HepG2 (cell line): Measurements from ENCODE around the gene CLPSL2. TPM values are rescaled to one million over a fixed set of nuclear protein-coding genes. Genes with fewer than 3 reads are reported as not detected.

ENCODE experiments used
- GABPB1 ChIP-seq: IDR thresholded peaks from 2 replicates; pipeline ENCODE4 v1.6.1; 2016; ENCODE audit warnings: mild to moderate bottlenecking, missing genetic modification reagents, moderate library complexity, missing compliant biosample characterization
- HNRNPLL ChIP-seq: fragments of 200-400 bp; formaldehyde crosslinking; IDR thresholded peaks from 2 replicates; pipeline ENCODE4 v1.6.1; 2017; ENCODE audit warnings: mild to moderate bottlenecking, low read depth, low read length; ENCODE audit not compliant: poor library complexity, severe bottlenecking
- MYC ChIP-seq: sonication (generic); formaldehyde crosslinking; IDR thresholded peaks from 2 replicates; pipeline ENCODE4 v1.9.0; 2021; ENCODE audit warnings: missing genetic modification reagents, borderline replicate concordance
- NKX3-1 ChIP-seq: sonication (generic); formaldehyde crosslinking; IDR thresholded peaks from 2 replicates; pipeline ENCODE4 v1.5.0; 2020; ENCODE audit warnings: missing genetic modification reagents
- PCBP2 ChIP-seq: fragments of 200-400 bp; formaldehyde crosslinking; optimal IDR thresholded peaks from 2 replicates; pipeline ENCODE3; 2018; ENCODE audit warnings: low read length, low read depth; ENCODE audit not compliant: poor library complexity, severe bottlenecking
- PITX1 ChIP-seq: sonication (generic); formaldehyde crosslinking; IDR thresholded peaks from 2 replicates; pipeline ENCODE4 v1.5.1; 2020; ENCODE audit warnings: mild to moderate bottlenecking, missing genetic modification reagents
- SALL1 ChIP-seq: sonication (generic); formaldehyde crosslinking; IDR thresholded peaks from 2 replicates; pipeline ENCODE4 v1.8.0; 2022; ENCODE audit warnings: mild to moderate bottlenecking, missing genetic modification reagents
- TEF ChIP-seq: sonication (generic); formaldehyde crosslinking; IDR thresholded peaks from 2 replicates; pipeline ENCODE4 v1.5.0; 2020; ENCODE audit warnings: missing genetic modification reagents
- TFDP1 ChIP-seq: IDR thresholded peaks from 2 replicates; pipeline ENCODE4 v1.6.1; 2016; ENCODE audit warnings: missing compliant biosample characterization, missing genetic modification reagents, borderline replicate concordance
- ZFP90 ChIP-seq: sonication (generic); formaldehyde crosslinking; IDR thresholded peaks from 2 replicates; pipeline ENCODE4 v1.8.0; 2022; ENCODE audit warnings: missing genetic modification reagents, mild to moderate bottlenecking, inconsistent platforms, borderline replicate concordance
- ZFX ChIP-seq: sonication (generic); formaldehyde crosslinking; IDR thresholded peaks from 2 replicates; pipeline ENCODE4 v1.4.0; 2020; ENCODE audit warnings: mild to moderate bottlenecking, low read depth, missing genetic modification reagents, moderate library complexity
- ZNF230 ChIP-seq: sonication (generic); formaldehyde crosslinking; IDR thresholded peaks from 2 replicates; pipeline ENCODE4 v1.4.0; 2020; ENCODE audit warnings: mild to moderate bottlenecking, missing genetic modification reagents
- ZNF350 ChIP-seq: sonication (generic); formaldehyde crosslinking; IDR thresholded peaks from 2 replicates; pipeline ENCODE4 v1.4.0; 2020; ENCODE audit warnings: mild to moderate bottlenecking, low read depth, missing genetic modification reagents, borderline replicate concordance
- ZNF446 ChIP-seq: sonication (generic); formaldehyde crosslinking; IDR thresholded peaks from 2 replicates; pipeline ENCODE4 v1.5.0; 2020; ENCODE audit warnings: mild to moderate bottlenecking, missing genetic modification reagents
- ZNF451 ChIP-seq: sonication (generic); formaldehyde crosslinking; IDR thresholded peaks from 2 replicates; pipeline ENCODE4 v1.5.0; 2020; ENCODE audit warnings: mild to moderate bottlenecking, missing genetic modification reagents
- ZNF574 ChIP-seq: sonication (generic); formaldehyde crosslinking; IDR thresholded peaks from 2 replicates; pipeline ENCODE4 v1.4.0; 2020; ENCODE audit warnings: missing genetic modification reagents
- ZNF616 ChIP-seq: sonication (generic); formaldehyde crosslinking; IDR thresholded peaks from 2 replicates; pipeline ENCODE4 v1.5.0; 2020; ENCODE audit warnings: low read depth, mild to moderate bottlenecking, missing genetic modification reagents
- ZNF710 ChIP-seq: sonication (generic); formaldehyde crosslinking; IDR thresholded peaks from 2 replicates; pipeline ENCODE4 v1.5.0; 2020; ENCODE audit warnings: mild to moderate bottlenecking, missing genetic modification reagents, borderline replicate concordance
- ZNF891 ChIP-seq: sonication (generic); formaldehyde crosslinking; IDR thresholded peaks from 2 replicates; pipeline ENCODE4 v1.5.0; 2020; ENCODE audit warnings: mild to moderate bottlenecking, missing genetic modification reagents
- polyA plus RNA-seq, 8 experiments: library from polyadenylated mRNA; depleted of rRNA in 3 of 8; stranded (reverse) in 7 of 8; unstranded in 1 of 8; fragments of >200 nt; fragmentation: Illumina TruSeq in 4 of 8; extraction: Trizol in 4 of 8; gene quantifications; 2 replicates each; pipeline versions ENCODE4 v1.2.1 to v1.2.3, GENCODE V29; 2011 to 2016; ENCODE audit warnings: low read depth in 4 of 8, missing spikeins in 1 of 8, mixed read lengths in 1 of 8; ENCODE audit not compliant: insufficient read depth in 1 of 8
- total RNA-seq, 5 experiments: library from RNA; depleted of rRNA; stranded (reverse); fragments of >200 nt; fragmentation: Illumina TruSeq; extraction: Trizol; gene quantifications; 2 replicates each; pipeline ENCODE4 v1.2.3, GENCODE V29; 2016; ENCODE audit warnings: low read depth in 1 of 5

CLPSL2 gene
- total and polyA plus RNA-seq, 2 of the 13 experiments (the other 11 are each of a cell fraction or from before 2014, with no cell fraction given) = not detected

GRCh38 chr6:35728683-35729678 lies 47.4 kb upstream of the CLPSL2 start (continued):
- TF ChIP-seq ZNF350 = no peak
- TF ChIP-seq TEF (CRISPR knock-in tag) = no peak
- TF ChIP-seq ZFP90 = 0 out of 2 replicates have a peak, but pooled peaks have one; percentile 33
- no peak for TF ChIP-seq MYC (CRISPR knock-in tag)
- no peak for TF ChIP-seq PITX1 (CRISPR knock-in tag)
- TF ChIP-seq ZNF451 (CRISPR knock-in tag) = no peak
- peak; percentile 39; the same call in 1 of the 2 replicates for TF ChIP-seq ZNF574 (CRISPR knock-in tag)
- TF ChIP-seq SALL1 = 0 out of 2 replicates have a peak, but pooled peaks have one; percentile 32
- peak; percentile 73 for TF ChIP-seq ZFX (CRISPR knock-in tag)
- TF ChIP-seq ZNF891 (CRISPR knock-in tag) = 0 out of 2 replicates have a peak, but pooled peaks have one; percentile 84
- no peak; the same call in 1 of the 2 replicates for TF ChIP-seq TFDP1 (CRISPR knock-in tag)
- TF ChIP-seq HNRNPLL = peak; percentile 22
- no peak for TF ChIP-seq NKX3-1 (CRISPR knock-in tag)
- TF ChIP-seq ZNF710 (CRISPR knock-in tag) = 0 out of 2 replicates have a peak, but pooled peaks have one; percentile 48
- TF ChIP-seq ZNF446 (CRISPR knock-in tag) = no peak
- TF ChIP-seq ZNF230 (CRISPR knock-in tag) = no peak
- no peak for TF ChIP-seq PCBP2
- TF ChIP-seq GABPB1 = 0 out of 2 replicates have a peak, but pooled peaks have one; percentile 24
- 0 out of 2 replicates have a peak, but pooled peaks have one; percentile 44 for TF ChIP-seq ZNF616
